ENCODE data around the gene LIFR. TPM values are rescaled to one million over a fixed set of nuclear protein-coding genes. Genes with fewer than 3 reads are reported as not detected.
A peak's percentile ranks its signal among the peaks of the same experiment; 100 is the strongest.

LIFR gene, protein sequence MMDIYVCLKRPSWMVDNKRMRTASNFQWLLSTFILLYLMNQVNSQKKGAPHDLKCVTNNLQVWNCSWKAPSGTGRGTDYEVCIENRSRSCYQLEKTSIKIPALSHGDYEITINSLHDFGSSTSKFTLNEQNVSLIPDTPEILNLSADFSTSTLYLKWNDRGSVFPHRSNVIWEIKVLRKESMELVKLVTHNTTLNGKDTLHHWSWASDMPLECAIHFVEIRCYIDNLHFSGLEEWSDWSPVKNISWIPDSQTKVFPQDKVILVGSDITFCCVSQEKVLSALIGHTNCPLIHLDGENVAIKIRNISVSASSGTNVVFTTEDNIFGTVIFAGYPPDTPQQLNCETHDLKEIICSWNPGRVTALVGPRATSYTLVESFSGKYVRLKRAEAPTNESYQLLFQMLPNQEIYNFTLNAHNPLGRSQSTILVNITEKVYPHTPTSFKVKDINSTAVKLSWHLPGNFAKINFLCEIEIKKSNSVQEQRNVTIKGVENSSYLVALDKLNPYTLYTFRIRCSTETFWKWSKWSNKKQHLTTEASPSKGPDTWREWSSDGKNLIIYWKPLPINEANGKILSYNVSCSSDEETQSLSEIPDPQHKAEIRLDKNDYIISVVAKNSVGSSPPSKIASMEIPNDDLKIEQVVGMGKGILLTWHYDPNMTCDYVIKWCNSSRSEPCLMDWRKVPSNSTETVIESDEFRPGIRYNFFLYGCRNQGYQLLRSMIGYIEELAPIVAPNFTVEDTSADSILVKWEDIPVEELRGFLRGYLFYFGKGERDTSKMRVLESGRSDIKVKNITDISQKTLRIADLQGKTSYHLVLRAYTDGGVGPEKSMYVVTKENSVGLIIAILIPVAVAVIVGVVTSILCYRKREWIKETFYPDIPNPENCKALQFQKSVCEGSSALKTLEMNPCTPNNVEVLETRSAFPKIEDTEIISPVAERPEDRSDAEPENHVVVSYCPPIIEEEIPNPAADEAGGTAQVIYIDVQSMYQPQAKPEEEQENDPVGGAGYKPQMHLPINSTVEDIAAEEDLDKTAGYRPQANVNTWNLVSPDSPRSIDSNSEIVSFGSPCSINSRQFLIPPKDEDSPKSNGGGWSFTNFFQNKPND
- total RNA-seq: 10 to 100 TPM; 34.2 to 66.8 (median 39.8) TPM
- 10 to 100 TPM; 12.6 to 13.2 TPM for polyA plus RNA-seq
- long read RNA-seq, donor 1, full-length matches to known transcripts: 16 of 22 reads
- long read RNA-seq, donor 1, partial matches to known transcripts: 3 of 22 reads
- long read RNA-seq, donor 1, other reads (novel, unspliced or antisense): 3 of 22 reads
- long read RNA-seq, donor 2, partial matches to known transcripts: 2 of 8 reads
- long read RNA-seq, donor 2, other reads (novel, unspliced or antisense): 6 of 8 reads
- long read RNA-seq, donor 3, full-length matches to known transcripts: 13 of 24 reads
- long read RNA-seq, donor 3, partial matches to known transcripts: 1 of 24 reads
- long read RNA-seq, donor 3, other reads (novel, unspliced or antisense): 10 of 24 reads

DNA sequence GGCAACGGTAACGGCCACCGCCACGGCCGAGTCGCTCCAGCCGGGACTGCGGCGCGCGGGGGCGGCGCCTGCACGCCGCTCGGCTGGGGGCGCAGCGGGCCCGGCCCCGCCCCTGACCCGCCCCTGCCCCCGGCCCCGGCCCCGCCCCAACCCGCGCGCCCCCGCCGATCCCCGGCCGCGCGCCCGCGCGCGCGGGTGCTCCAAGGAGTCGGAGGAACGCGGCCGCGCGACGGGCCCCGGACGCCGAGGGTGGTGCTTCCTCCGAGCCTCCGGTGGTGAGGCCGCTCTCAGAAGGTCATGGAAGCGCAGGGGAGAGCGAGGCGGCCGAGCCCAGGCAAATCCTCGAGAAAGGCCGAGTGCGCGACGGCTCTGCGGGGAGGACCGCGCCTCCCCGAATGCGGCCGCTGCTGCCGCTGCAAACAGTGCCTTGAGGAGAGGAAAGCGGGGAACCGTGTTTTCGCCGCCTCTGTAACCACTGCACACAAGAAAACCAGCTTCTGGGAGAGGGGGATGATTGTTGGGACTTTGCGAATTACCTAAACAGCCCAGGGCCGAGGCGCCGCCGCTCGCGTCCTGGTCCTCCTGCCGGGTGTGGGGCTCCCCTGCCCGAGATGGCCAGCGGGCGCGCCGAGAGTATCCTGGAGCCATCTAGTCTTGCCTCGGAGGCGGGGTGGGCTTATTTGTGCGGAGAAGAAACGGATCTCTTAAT, at the start of gene LIFR:
Gene LIFR, minus strand, starts transcription at position 48 of the 709 bp plus-strand sequence. CDS start 25,999 bp downstream, outside the sequence.
- TF ChIP-seq, protein P1, sequence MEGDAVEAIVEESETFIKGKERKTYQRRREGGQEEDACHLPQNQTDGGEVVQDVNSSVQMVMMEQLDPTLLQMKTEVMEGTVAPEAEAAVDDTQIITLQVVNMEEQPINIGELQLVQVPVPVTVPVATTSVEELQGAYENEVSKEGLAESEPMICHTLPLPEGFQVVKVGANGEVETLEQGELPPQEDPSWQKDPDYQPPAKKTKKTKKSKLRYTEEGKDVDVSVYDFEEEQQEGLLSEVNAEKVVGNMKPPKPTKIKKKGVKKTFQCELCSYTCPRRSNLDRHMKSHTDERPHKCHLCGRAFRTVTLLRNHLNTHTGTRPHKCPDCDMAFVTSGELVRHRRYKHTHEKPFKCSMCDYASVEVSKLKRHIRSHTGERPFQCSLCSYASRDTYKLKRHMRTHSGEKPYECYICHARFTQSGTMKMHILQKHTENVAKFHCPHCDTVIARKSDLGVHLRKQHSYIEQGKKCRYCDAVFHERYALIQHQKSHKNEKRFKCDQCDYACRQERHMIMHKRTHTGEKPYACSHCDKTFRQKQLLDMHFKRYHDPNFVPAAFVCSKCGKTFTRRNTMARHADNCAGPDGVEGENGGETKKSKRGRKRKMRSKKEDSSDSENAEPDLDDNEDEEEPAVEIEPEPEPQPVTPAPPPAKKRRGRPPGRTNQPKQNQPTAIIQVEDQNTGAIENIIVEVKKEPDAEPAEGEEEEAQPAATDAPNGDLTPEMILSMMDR (IDR thresholded peaks at IDR 0.05): no peak
- peak in 1 of 2 donors; percentile 63 for TF ChIP-seq POLR2A (IDR thresholded peaks at IDR 0.05)
- Histone ChIP-seq H3K4me1 (peaks cover 0 to 46% (median 27%) of the 10 kb centered on the region in 12 donors), H3K27me3 (peaks cover 0 to 25% (median 0%) of the 10 kb centered on the region in 9 donors), H3K9me3 (no peaks in the 10 kb centered on the region), H3K4me3 (peak within 1 kb of the TSS; percentile 69 to 96 (median 86)), H3K27ac (peak within 1 kb of the TSS; percentile 95 to 100 (median 98)), H3K36me3 (no peaks in the 10 kb centered on the region)
- DNase-seq: peak; percentile 87 to 93 (median 89)
- WGBS, 4 donors: 0 to 1% (median 0%) methylated on average over 29 to 88 of the region's 88 CpGs
- peak; percentile 56 to 93 (median 88) for ATAC-seq
- intact Hi-C loops (cut with DNase I): loop anchor here (1.0 to 10.0 kb wide), 12 partner anchors 44 to 251 kb away; no protein-coding TSS in a partner anchor

DNA sequence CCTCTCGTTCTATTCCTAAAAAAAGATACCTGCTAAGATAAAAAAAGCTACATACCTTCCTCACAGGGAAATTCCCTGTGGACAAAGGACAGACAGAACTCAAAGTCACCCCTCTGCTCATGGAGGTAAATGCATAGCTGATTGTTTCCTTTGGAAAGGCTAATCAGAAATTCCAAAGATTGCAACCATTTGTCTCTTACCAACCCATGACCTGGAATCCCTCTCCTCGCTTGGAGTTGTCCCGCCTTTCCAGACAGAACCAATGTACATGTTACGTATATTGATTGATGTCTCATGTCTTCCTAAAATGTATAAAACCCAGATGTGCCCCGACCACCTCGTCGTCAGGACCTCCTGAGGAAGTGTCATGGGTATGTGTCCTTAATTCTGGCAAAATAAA, 49.2 kb upstream of the LIFR start:
- TF ChIP-seq POLR2A (IDR thresholded peaks at IDR 0.05): no peak
- TF ChIP-seq, protein P1 (IDR thresholded peaks at IDR 0.05): no peak
- H3K4me3 ChIP-seq: no peak overlapping the region

DNA sequence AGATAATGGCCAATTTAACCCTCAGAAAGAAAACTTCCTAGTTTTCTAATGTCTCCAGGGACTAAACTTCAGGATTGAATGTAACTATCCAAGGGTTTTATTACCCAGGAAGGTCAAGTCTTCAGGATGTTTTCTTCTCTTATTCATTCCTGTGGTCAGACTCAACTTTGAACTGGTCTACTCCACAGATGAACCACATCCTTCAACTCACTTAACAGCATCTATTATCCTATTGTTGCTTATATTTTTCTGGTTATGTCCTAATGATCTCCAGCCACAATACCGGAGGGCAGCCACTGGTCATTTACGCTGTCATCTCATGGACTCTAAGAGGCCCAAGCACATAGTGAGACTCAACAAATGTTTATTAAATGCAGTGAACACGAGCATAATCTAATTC, 47.2 kb upstream of the LIFR start:
- peaks cover 3 to 45% (median 31%) of the 10 kb centered on the region in 12 donors for H3K4me1 ChIP-seq
- WGBS, 4 donors: 93 to 97% (median 95%) methylated on average over 3 of the region's 3 CpGs
- H3K4me3 ChIP-seq: no peak overlapping the region
- DNase-seq (no peak), ATAC-seq (no peak)
- no peaks in the 10 kb centered on the region for H3K27me3 ChIP-seq
- TF ChIP-seq, protein P1 (IDR thresholded peaks at IDR 0.05): no peak
- no peak for TF ChIP-seq POLR2A (IDR thresholded peaks at IDR 0.05)
- H3K27ac ChIP-seq: no peak overlapping the region
- no peaks in the 10 kb centered on the region for H3K9me3 ChIP-seq
- no peaks in the 10 kb centered on the region for H3K36me3 ChIP-seq
- intact Hi-C loops (cut with DNase I): loop anchor here in 2 of 10 donors (5.0 kb wide), 2 partner anchors 46 to 49 kb away; partner anchors contain the start of gene LIFR (in 1 of the 2)

More for the DNA sequence above, 49.2 kb upstream of the LIFR start:
- DNase-seq: no peak
- no peak overlapping the region for H3K27ac ChIP-seq
- no peak for ATAC-seq
- no peaks in the 10 kb centered on the region for H3K36me3 ChIP-seq
- H3K9me3 ChIP-seq: no peaks in the 10 kb centered on the region
- intact Hi-C loops (cut with DNase I): no loop called here
- no peaks in the 10 kb centered on the region for H3K27me3 ChIP-seq
- WGBS, 4 donors: 91 to 94% (median 92%) methylated on average over 7 of the region's 7 CpGs
- peaks cover 3 to 30% (median 20%) of the 10 kb centered on the region in 12 donors for H3K4me1 ChIP-seq

All from heart left ventricle (tissue), 16 donors.